NCI-H146 treated with DMSO at 0.1 percent for 48 hours (cell line): ENCODE data around the gene RIN1.
"Not testable (repeated sequence)": the region's sequence is repeated elsewhere in the genome, so short reads cannot be mapped to it uniquely, and the experiment has no call there.

ENCODE experiments used
- DNase-seq: peaks from one replicate; lab custom pipeline; 2025; ENCODE audit not compliant: unreplicated experiment; lab: John Stamatoyannopoulos, UW

The RIN1 gene, protein sequence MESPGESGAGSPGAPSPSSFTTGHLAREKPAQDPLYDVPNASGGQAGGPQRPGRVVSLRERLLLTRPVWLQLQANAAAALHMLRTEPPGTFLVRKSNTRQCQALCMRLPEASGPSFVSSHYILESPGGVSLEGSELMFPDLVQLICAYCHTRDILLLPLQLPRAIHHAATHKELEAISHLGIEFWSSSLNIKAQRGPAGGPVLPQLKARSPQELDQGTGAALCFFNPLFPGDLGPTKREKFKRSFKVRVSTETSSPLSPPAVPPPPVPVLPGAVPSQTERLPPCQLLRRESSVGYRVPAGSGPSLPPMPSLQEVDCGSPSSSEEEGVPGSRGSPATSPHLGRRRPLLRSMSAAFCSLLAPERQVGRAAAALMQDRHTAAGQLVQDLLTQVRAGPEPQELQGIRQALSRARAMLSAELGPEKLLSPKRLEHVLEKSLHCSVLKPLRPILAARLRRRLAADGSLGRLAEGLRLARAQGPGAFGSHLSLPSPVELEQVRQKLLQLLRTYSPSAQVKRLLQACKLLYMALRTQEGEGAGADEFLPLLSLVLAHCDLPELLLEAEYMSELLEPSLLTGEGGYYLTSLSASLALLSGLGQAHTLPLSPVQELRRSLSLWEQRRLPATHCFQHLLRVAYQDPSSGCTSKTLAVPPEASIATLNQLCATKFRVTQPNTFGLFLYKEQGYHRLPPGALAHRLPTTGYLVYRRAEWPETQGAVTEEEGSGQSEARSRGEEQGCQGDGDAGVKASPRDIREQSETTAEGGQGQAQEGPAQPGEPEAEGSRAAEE

DNA sequence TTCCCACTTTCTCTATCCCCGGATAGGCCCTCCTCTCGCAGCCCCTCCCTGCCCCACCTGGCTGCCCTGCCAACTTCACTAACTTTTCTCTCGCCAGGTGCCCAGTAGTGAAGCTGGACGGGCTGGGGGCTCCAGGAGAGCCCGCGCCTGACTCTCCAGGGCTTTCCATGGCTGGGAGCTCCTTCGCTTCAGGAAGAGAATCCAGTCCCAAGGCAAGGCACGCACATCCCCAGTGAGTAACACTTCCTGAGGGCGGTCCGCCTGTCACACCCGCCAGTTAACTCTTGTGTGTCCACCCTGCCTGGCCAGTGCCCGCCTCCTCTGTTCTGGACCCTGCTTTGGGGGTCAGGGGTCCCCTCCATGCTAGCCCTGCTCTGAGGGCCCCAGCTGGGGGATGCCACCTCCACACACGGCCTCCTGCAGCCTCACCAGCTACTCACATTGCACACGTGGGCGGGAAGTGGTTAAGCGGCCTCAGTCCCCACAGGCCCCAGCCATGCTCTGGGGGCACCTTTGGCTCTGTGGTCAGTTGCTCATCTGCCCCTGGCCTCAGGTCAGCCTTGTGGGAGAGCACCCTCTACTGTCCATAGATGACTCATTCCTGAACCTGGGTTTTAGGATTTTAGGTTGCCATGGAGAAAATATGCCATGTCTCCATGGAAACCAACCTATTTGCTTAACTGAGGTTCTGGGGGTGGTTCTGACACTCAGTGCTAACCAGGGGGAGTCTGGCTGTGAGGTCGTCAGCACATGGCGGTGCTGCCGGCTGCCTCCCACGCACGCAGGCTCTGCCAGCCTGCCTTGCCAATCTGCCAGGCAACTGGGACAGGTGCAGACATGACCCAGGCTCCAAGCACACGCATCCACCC is at the start of gene RIN1:
Gene RIN1 (minus strand): TSS at position 201 of the 869 bp plus-strand sequence. CDS start 32 bp downstream, at position 169.
- DNase-seq: peak; percentile 5

DNA sequence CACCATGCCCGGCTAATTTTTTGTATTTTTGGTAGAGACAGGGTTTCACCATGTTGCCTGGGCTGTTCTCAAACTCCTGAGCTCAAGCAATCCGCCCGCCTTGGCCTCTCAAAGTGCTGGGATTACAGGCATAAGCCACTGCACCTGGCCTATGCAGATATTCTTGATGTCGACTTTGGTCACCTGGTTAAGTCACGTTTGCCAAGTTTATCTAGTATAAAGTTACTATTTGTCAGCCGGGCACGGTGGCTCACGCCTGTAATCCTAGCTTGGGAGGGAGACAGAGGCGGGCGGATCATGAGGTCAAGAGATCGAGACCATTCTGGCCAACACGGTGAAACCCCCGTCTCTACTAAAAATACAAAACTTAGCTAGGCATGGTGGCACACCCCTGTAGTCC is 48.1 kb upstream of the RIN1 start:
- not testable (repeated sequence) for DNase-seq

DNA sequence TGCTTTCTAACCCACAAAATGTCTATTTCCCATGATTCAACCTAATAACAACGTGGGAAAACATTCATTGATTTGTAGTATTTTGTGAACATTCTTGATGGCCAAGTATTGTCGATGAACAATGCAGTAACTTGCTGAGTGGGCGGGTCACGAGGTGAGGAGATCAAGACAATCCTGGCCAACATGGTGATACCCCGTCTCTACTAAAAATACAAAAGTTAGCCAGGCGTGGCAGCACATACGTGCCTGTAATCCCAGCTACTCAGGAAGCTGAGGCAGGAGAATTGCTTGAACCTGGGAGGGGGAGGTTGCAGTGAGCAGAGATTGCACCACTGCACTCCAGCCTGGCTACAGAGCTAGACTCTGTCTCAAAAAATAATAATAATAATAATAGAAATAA is 44.0 kb upstream of the RIN1 start:
- not testable (repeated sequence) for DNase-seq

DNA sequence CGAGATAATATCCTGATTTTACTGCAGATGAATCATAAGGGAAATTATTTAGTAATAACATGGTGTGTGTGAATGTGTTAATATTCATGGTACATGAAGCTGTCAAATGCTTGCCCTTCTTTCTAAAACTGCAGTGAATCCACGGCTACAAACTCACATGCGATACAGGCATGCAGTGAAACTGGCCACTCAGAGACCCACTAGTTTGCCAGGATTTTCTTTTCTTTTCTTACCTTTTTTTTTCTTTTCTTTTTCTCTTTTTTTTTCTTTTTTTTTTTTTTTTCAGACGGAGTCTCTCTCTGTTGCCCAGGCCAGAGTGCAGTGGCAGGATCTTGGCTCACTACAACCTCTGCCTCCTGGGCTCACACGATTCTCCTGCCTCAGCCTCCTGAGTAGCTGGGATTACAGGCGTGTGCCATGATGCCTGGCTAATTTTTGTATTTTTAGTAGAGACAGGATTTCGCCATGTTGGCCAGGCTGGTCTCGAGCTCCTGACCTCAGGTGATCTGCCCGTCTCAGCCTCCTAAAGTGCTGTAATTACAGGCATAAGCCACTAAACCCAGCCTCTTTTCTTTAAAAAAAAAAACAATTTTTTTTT is 37.6 kb upstream of the RIN1 start:
- not testable (repeated sequence) for DNase-seq

DNA sequence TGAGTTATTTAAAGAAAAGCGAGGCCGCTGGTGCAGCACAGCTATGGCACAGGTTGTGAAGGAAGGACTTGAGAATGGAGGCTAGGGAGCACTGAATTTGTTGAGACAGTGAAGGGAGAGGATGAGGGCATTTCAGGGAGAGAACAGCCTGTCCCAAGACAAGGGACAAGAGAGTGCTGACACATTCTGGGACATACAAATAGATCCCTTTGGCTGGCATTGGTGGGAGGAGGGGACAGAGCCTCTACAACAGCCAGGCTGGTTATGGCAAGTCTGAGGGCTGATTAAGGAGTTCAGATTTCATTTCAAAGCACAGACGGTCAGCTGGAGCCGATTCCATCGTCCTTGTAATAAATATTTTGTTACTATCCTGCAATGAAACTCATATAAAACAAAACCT is 37.0 kb upstream of the RIN1 start:
- no peak for DNase-seq

DNA sequence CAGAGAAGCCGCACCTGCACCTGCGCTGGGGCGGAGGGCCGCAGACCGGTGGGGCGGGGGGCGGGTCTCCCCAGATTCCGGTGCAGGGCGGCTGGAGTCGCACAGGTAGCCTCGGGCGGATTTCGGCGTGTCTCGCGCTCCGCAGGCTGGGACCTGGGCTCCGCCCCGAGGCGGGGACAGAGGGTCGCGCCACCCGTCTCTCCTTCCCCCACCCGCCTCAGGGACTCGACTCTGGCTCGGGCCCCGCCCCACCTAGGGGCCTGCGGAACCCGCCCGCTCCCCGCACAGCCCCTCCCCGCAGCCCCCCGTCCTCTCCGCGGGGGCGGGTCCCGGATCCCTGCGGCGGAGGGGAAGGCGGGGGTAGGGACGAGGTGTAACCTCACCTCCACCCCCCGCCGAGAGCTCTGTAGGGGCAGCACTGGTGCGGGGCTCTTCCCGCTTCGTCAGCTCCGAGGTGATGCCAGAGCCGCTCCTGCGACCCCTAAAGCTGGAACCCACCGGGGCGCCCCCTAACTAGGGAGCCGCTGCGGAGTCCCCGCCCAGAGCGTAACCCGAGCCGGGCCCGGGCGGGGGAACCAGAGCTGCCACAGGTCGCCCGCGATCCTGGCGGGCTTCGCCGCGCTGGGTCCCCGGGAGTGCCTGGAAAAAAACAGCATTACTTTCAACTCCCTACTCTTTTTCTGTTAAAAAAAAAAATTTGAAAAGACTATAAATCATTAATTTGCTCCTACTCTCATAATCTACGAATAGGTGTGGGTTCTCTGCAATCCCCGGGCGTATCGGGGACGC is 35.6 kb upstream of the RIN1 start, which contains the start of gene SLC29A2:
Gene SLC29A2 (minus strand): TSS at position 134 of the 789 bp plus-strand sequence. CDS start 169 bp downstream, outside the sequence.
- peak; percentile 97 for DNase-seq

DNA sequence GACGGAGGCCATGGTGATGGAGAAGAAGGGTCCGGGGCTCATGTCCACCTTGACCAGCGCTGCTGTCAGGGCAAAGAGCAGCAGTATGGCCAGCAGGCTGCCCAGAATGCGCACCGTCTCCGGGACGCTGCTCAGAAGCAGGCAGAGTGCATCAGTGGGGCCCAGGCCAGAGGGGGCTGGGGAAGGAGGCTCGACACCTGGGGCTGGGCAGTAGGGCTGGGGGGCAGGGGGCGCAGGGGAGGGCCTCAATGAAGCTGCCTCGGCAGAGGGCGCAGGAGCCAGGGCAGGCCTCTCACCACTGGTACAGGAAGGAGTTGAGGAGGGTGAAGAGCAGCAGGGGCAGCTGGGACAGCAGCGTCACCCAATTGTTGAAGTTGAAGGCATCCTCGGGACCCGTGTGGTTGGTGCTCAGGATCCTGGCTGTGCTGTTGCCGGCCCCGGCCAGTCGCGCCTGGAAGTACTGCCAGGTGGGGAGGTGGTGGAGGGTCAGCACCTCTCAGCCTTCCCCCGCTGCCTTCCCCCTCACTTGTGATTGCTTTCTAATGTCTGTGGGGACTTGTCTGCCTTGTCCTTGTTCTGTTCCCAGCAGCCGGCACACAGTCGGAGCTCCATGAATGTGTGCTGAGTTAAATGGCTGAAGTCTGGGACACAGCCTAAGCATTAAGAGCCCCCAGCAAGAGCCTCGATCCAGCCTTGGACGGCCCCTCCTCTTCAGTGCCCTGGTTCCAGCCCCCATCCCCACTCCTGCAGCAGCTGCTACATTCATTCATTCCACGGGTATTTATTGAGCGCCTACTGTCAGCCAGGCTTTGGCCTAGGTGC is 33.0 kb upstream of the RIN1 start:
- DNase-seq: no peak

DNA sequence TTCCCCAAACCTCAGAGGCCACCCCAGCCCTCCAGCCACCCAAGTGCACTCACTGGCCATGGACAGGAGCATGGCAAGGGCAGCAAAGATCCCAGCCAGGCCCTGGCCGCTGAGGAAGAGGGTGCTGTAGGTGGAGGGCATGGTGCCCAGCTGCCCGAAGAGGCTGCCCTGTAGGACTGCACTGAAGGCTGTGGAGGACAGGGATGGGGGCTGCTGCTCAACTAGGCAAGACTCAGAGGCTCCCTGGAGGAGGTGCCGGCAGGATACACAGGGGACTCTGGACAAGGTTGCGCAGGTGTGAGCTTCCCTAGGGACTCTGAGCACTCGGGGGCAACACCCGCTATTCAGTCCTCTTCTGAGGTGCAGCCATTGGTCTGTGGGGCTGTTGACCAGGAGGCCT is 32.2 kb upstream of the RIN1 start:
- no peak for DNase-seq

DNA sequence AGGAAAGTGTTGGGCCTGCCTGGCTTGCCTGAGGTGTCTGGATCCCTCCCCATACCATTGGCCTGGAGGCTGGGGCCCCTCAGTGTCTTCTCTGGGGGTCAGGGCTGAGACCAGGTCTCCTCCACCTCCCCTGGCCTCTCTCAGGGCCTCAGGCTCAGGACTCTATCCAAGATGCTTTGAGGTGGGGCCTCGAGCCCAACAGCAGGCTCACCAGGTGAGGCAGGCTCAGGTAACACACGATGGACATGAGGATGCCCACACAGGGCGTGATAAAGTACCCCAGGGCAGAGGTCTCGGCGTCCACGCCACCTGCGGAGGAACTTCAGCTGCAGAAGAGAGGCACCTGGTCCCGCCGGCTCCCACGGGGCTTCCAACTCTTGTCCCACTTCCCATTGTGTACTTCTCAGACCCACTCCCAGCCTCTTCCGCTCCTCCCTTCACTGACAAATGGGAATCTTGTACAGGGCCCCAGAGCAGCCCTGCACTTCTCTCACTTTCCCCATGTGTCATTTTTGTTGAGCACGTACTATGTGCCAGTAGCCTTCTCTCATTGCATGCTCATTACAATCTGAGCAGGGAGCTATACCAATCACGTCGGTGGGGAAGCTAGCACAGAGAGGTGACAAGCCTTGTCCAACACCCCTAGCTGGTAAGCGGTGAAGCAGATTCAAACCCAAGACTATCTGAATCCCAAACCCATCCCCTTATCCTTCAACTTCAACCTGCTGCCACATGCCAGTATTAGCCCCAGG is 31.5 kb upstream of the RIN1 start:
- DNase-seq: no peak

DNA sequence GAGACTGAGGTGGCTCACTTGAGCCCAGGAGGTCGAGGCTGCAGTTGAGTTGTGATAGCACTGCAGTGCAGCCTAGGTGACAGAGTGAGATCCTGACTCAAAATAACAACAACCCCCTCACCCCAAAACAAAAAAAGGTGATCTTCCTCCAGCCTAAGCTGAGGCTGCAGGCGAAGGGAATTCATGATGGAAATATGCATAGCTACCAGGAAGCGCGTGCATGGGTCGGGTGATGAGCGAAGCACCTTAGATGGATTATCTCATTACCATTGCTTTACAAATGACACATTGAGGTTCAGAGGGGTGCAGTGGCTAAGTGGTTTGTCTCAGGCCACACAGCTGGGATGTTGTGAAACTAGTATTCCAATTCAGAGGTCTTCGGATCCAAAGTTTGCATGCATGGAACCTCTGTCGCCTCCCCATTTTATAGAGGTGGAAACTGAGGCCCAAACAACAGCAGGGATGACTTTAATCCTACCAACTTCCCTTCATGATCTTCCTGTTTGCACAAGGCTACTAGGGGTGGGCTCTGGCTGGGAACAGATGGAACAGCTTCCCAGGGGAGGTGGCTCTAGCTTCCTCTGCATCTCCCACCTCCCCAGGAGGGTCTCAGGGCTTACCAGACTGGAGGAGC is 30.7 kb upstream of the RIN1 start:
- DNase-seq: no peak

DNA sequence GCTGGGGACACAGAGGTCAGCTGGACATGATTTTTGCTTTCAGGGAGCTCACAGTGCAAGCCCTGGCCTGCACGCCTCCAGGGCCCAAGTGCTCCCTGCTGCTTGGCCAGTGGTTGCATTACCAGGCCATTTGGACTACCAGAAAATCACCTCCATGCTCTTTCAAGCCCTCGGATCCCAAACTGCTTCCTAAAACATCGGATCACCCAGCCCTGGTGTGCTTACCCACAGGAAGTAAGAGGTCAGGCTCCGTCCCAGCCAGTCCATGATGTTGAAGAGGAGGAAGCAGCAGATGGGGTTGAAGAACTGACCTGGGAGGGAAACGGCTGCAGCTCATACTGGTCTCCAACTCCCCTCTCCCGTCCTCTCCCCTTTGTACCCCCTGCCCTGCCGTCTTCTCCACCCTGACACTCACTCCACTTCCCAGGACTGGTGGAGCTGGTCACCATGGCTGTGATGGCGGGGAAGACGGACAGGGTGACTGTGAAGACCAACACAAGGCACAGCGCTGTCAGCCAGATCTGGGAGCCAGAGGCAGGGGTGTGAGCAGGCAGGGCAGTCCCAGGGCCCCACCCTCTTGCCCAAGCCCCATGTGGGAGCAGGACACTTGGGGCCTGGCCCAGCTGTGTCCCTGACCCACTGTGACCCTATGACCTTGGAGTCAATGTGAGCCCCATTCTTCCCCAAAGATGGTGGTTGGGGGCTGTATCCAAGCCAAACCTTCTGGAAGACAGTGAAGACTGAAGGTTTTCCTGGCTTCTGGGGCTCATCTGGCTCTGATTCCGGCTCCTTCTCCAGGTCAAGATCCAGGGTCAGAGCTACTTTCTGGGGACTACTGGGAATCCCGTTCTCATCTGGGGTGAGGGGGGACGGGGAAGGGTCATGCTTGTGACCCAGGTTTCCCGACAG is 29.7 kb upstream of the RIN1 start:
- no peak for DNase-seq

DNA sequence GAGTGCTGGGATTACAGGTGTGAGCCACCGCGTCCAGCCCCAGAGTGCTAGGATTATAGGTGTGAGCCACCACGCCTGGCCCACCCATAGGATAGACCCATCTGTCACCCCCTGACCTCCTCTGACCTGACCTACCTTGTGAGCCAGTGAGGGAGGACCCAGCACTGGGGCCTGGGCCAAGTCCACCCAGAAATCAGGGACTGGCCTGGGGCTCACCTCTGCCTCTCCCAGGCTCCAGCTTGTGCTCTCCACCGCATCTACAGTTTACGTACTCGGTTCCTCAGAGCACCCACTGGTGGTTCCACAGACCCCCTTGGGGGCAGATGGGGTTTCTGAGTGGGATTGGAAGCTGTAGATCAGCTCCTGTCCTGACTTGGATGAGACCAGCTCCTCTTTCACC is 28.9 kb upstream of the RIN1 start:
- no peak for DNase-seq

DNA sequence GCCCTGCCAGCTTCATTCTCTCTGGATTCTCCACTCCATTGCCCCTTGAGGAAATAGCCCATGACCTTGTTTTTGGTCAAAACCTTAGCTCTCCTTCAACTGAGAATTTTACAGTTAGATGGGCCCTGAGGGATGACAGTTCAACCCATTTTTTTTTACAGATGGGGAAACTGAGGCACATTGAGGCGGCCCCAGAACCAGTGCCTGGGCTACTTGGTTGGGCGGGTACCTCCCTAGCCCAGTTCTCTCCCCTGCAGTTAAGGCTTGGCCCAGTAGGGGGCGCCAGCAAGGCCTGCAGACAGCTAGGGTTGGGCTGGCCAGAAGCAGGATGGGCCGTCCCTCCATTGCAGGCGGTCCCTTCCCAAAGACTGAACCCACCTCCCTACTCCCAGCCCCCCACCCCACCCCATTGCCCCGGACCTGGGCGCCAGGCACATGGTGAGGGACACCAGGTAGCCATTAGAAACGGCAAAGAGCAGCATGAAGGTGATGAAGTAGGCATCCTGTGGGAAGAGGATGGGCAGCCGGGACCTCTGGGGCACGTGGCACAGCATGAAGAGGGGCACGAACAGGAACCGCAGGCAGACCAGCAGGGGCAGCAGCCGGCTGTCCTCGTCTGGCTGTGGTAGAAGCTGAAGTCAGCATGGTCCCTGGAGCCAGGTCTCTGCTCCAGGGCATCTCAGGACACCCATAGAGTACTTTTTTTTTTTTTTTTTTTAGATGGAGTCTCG is 27.7 kb upstream of the RIN1 start:
- DNase-seq: no peak

DNA sequence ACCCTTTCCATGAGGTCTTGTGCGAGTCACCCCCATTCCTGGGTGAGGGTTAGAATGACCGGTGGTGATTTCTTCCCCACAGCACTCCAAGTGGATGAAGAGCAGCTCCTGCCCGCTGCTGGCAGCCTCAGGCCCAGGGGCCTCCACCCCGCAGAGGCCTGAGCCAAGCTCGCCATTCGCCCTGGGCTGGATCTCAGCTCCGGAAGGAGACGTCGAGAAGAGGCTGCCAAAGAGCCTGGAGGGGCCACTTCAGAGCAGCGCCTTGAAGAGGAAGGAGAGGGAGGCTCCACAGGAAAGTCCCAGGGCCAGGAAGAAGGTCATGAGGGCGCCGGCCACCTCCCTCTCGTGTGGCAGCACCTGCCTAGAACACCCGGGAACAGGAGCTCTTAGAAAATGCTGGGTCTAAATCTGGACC is 27.0 kb upstream of the RIN1 start:
- DNase-seq: no peak

DNA sequence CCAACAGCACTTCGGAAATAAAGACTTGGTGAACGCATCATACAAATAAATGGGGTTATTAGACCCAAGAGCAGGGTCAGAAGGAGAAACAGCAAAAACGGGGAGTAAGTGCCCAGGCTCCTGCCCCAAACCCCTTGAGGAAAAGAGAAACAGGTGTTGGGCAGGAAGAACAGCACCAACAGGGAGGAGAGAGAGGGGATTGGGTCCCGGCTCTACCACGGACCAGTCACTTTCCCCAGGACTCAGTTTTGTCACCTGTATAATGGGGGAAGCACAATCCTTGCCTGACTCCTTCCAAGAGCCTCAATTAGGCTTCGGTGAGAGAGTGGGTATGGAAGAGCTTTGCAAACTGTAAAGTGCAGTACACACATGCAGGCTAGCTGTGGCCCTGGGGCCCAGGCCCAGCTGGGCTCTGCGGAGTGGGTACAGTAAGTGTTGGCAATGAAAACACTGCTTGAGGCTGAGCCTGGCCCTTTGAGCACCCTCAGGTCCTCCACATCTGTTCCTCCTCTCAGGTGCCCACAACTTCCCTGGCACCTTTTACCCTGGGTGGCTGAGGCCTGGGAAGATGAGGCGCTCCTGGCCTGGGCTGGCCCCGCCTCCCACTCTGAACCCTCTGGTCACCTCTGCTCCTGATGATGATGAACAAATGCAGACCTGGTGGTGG is 26.4 kb upstream of the RIN1 start:
- no peak for DNase-seq

DNA sequence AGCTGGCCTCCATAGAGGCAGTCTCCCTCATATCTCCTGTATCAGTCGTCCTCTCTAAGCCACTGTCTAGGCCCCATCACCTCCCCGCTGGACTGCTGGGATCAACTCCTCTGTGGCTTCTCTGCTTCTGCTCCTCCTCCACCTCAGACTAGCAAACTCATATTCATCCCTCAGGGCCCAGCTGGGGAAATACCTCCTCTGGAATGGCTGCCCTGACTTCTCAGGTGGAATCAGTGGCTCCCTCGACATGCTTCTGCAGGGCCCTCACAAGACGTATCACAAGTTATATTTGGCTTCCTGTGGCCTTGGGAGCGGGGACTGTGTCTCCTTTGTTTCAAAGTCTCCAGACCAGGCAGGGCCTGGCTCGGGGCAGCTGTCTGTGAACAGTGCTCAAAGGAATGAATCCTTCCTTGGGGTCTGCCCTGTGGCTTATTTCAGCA is 25.3 kb upstream of the RIN1 start:
- DNase-seq: no peak
